ENCODE data around the gene REM2. TPM values are rescaled to one million over a fixed set of nuclear protein-coding genes. Genes with fewer than 3 reads are reported as not detected.

REM2 gene, protein sequence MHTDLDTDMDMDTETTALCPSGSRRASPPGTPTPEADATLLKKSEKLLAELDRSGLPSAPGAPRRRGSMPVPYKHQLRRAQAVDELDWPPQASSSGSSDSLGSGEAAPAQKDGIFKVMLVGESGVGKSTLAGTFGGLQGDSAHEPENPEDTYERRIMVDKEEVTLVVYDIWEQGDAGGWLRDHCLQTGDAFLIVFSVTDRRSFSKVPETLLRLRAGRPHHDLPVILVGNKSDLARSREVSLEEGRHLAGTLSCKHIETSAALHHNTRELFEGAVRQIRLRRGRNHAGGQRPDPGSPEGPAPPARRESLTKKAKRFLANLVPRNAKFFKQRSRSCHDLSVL
- 0.28 to 0.38 TPM (median 0.33 TPM) in 5 replicates for total RNA-seq (2022; extraction: Qiagen RNA extraction)

DNA sequence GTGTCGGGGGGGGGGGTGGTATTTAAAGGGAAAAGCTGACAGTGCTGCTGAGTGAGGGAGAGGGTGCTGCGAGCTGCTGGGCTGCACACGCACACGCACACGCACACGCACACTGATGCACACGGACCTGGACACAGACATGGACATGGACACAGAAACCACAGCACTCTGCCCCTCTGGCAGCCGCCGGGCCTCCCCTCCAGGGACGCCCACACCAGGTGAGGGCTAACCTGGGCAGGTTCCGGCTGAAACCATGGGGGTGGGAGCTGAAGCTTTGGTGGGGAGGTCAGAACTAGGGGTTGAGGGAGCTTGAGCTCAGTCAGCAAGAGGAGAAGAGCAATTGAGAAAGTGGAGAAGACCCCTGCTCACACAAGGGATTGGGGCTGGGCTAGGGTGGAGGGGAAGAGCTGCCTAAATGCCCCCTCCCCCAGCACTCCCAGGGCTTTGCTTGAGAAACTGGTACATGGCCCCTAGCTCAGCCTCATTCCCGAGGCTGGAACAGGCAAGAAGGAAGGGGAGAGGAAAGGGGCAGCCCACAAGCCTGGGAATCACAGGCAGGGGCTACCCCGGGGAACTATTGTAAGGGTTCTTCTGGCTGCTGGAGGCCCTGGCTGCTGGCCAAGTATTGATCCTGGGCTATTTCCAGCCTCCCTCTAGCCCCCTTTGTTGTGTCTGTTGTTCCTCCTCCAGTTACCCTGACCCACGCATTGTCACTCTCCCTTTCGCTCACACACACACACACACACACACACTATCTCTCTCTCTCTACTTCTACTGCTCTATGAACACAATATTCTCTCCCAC lies at the start of gene REM2:
REM2 (plus strand) TSS at position 50 of the 804 bp plus-strand sequence; CDS start at position 116, 66 bp downstream.

DNA sequence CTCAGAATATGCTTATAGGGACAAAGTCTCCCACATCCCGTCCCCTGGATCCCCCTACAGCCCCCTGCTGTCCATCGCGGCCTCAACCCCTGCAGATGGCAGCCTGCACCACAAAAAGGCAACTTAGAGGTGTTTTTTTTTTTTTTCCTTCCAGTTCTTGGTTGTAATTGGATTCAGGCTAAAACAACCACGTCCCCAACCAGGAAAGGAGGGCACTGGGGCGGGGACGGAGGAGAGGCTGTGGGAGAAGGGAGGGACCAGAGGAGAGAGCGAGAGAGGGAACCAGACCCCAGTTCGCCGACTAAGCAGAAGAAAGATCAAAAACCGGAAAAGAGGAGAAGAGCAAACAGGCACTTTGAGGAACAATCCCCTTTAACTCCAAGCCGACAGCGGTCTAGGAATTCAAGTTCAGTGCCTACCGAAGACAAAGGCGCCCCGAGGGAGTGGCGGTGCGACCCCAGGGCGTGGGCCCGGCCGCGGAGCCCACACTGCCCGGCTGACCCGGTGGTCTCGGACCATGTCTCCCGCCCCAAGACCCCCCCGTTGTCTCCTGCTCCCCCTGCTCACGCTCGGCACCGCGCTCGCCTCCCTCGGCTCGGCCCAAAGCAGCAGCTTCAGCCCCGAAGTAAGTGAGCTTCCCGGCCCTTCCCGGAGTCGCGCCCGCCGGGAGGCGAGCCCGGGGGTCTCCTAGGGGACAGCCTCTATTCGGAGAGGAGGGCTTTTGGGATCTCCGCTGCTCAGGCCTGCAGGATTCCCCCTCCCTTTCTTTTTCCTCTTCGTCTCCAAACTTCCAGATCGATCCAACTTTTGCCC lies 46.5 kb upstream of the REM2 start, which contains the start of gene MMP14:
MMP14 (plus strand) TSS at position 285 of the 813 bp plus-strand sequence; CDS start at position 518, 233 bp downstream.

DNA sequence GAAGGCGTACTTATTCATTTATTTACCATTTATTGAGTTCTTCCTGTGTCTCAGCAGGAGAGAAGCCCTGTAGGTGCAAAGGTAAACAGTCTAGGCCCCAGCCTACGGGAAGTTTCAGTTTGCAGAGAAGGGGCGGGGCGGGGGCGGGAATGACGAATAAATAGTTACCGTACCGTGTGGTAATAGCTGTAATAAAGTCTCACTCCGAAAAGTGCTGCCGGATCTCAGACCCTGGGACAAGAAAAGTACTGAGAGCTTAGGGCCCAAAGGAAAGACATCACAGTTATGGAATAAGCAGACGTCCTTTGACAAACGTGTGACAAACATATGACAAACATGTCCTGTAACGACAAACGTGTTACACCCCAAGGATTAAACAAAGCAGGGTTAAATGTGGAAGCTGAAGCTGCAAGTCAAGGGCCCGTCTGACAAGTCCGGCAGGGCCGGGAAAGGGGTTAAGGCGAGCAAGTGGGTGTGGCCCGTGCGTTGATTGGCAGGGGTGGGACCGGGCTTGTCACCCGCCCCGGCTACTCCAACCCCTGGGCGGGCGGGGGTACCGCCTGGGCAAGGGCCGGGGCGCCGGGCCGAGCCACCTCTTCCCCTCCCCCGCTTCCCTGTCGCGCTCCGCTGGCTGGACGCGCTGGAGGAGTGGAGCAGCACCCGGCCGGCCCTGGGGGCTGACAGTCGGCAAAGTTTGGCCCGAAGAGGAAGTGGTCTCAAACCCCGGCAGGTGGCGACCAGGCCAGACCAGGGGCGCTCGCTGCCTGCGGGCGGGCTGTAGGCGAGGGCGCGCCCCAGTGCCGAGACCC lies 11.6 kb upstream of the REM2 start, which contains the start of gene LRP10:
LRP10 (plus strand) TSS at position 517 of the 809 bp plus-strand sequence. CDS start 564 bp downstream, outside the sequence.

DNA sequence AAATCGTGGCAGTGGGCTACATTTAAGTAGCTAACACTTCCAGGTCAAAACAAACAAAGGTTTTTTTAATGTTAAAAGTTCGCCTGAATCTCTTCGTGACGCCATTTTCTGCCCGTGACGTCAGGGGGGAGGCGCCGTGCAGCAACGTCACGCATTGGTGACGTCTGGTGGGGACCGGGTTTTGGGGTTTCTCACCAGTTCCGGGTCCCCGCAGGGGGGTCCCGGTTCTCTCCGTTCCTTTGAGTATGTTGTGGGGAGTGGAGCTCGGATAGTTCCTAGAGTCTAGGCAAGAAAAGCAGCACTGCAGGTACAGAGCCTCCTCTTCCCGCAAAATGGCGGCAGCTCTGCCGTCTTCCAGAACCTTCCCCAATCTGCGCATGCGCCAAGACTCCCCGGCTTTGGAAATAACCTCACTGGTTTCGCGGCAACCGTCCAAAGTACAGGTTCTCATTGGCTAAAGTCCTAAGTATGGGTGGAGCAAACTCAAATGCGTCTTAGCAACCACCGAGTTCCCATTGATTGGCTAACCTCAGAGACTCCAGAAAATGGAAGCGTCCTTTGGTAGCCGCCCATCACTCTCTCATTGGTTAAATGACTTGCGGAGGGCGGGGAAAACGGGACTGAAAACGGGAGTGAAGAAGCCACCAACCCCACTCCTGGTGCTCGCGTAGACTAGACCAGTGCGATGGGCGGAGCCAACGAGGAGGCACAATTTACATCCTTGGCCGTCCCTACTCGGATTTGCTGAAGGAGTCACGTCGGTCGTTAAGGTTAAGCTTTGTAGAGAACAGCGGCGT lies 36.0 kb downstream of the REM2 start, which contains the start of gene RBM23:
RBM23 (minus strand) TSS at position 346 of the 797 bp plus-strand sequence.

DNA sequence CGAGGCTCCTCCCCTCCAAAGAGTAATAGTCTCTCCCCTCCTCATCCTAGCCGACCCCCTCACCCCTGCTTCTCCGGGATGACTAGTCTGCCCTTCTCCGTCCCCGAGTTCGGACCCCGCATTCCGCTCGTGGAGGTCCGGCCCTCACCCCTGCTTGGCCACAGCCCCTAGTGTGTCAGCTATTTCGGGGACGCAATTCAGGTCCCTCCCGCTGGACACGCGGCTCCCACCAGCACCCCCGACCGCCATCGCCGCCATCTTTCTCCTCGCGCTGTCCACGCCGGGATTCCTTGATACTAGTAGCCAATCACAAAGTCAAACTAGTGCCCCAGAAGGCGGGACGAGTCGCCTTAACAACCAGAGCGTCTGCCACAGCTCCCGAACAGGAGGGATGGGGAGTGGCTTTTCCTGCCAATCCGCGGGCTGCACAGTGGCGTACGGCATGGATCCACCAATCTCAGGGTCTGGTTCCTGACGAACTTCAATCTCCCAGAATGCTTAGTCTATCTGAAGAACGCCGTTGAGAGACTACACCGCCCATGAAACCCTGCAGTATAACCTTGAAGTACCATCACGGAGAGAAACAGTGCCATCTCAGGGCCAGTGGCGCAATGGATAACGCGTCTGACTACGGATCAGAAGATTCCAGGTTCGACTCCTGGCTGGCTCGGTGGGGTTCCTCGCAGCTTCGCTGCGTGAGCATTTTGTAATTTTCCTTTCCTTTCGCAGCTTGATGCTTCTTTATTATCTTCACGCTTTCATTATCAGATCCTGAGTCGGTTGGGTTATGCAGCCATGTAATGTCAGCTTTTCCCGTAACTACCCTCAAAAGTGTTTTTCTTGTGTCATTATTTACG lies 46.3 kb downstream of the REM2 start, which contains the start of gene PRMT5:
PRMT5 (minus strand) TSS at position 273 of the 857 bp plus-strand sequence; CDS start at position 258, 15 bp downstream.

Other genes with a start within 250 kb of the REM2 start
- not detected in 5 replicates for gene OR6J1, start 238.9 kb upstream of the REM2 start, total RNA-seq (2022; extraction: Qiagen RNA extraction)
- gene OXA1L, start 116.5 kb upstream of the REM2 start, total RNA-seq (2022; extraction: Qiagen RNA extraction), result 142 to 163 TPM (median 159 TPM) in 5 replicates
- gene SLC7A7, start 67.8 kb upstream of the REM2 start, total RNA-seq (2022; extraction: Qiagen RNA extraction), result 18.9 to 31.0 TPM (median 23.9 TPM) in 5 replicates
- gene MRPL52, start 53.3 kb upstream of the REM2 start, total RNA-seq (2022; extraction: Qiagen RNA extraction), result 128 to 227 TPM (median 194 TPM) in 5 replicates
- 0.44 to 0.74 TPM (median 0.55 TPM) in 5 replicates for gene MMP14, start 46.6 kb upstream of the REM2 start, total RNA-seq (2022; extraction: Qiagen RNA extraction)
- gene LRP10, start 11.5 kb upstream of the REM2 start, total RNA-seq (2022; extraction: Qiagen RNA extraction), result 70.7 to 81.5 TPM (median 77.8 TPM) in 5 replicates
- gene RBM23, start 35.9 kb downstream of the REM2 start, total RNA-seq (2022; extraction: Qiagen RNA extraction), result 53.1 to 62.4 TPM (median 56.4 TPM) in 5 replicates
- 90.1 to 270 TPM (median 99.0 TPM) in 5 replicates for gene PRMT5, start 46.2 kb downstream of the REM2 start, total RNA-seq (2022; extraction: Qiagen RNA extraction)
- gene HAUS4, start 73.9 kb downstream of the REM2 start, total RNA-seq (2022; extraction: Qiagen RNA extraction), result 34.1 to 39.9 TPM (median 35.6 TPM) in 5 replicates
- 31.9 to 40.2 TPM (median 34.0 TPM) in 5 replicates for gene AJUBA, start 99.3 kb downstream of the REM2 start, total RNA-seq (2022; extraction: Qiagen RNA extraction)
- gene C14orf93, start 126.9 kb downstream of the REM2 start, total RNA-seq (2022; extraction: Qiagen RNA extraction), result 2.5 to 3.5 TPM (median 3.5 TPM) in 5 replicates
- 293 to 320 TPM (median 308 TPM) in 5 replicates for gene PSMB5, start 151.7 kb downstream of the REM2 start, total RNA-seq (2022; extraction: Qiagen RNA extraction)
- gene PSMB11, start 159.0 kb downstream of the REM2 start, total RNA-seq (2022; extraction: Qiagen RNA extraction), result not detected in 5 replicates
- 2.5 to 4.6 TPM (median 4.4 TPM) in 5 replicates for gene CDH24, start 174.3 kb downstream of the REM2 start, total RNA-seq (2022; extraction: Qiagen RNA extraction)
- gene ACIN1, start 211.9 kb downstream of the REM2 start, total RNA-seq (2022; extraction: Qiagen RNA extraction), result 79.6 to 94.2 TPM (median 84.7 TPM) in 5 replicates
- gene C14orf119, start 212.3 kb downstream of the REM2 start, total RNA-seq (2022; extraction: Qiagen RNA extraction), result 74.5 to 105 TPM (median 99.7 TPM) in 5 replicates
- not detected in 5 replicates for gene CIROP, start 221.8 kb downstream of the REM2 start, total RNA-seq (2022; extraction: Qiagen RNA extraction)
- gene CEBPE, start 236.0 kb downstream of the REM2 start, total RNA-seq (2022; extraction: Qiagen RNA extraction), result 0.06 TPM in 1 of 5 replicates, not detected in the others